Naive thymus-derived CD8-positive, alpha-beta T cell (primary cell): ENCODE data around the gene FOXR1. TPM values are rescaled to one million over a fixed set of nuclear protein-coding genes. Genes with fewer than 3 reads are reported as not detected.

Experiments
- ATAC-seq, 2 donors: fragments of 150-1000 bp; cut with Tn5 transposase in 1 of 2; sonication (Bioruptor Pico), chemical (Tn5 transposase) in 1 of 2; 1 replicate in 1 of 2; 2 replicates in 1 of 2; pipeline ENCODE4 v1.10.0; 2021; ENCODE audit warnings: mild to moderate bottlenecking in 2 of 2, moderate library complexity in 2 of 2
- POLR2A ChIA-PET: fragments of 350-600 bp; sonication (Branson Sonifier 250); formaldehyde crosslinking; loops from one replicate; lab custom pipeline; 2021; ENCODE audit warnings: antibody characterized with exemption; lab: Charles Lee
- DNase-seq, 10 donors: peaks; one replicate each; pipeline versions ENCODE4 v3.0.0 to v3.0.0-alpha.2; 2020 to 2022
- H3K27ac Mint-ChIP-seq, 10 donors: one replicate each; pipeline ENCODE4 v1.8.0; 2020 to 2022; ENCODE audit warnings: mild to moderate bottlenecking in 10 of 10, mixed read lengths in 10 of 10, moderate library complexity in 4 of 10, inconsistent platforms in 1 of 10
- H3K27me3 Mint-ChIP-seq, 5 donors: one replicate each; pipeline ENCODE4 v1.8.0; 2021 to 2022; ENCODE audit warnings: mixed read lengths in 5 of 5
- H3K36me3 Mint-ChIP-seq, 3 donors: one replicate each; pipeline ENCODE4 v1.8.0; 2020 to 2022; ENCODE audit warnings: mixed read lengths in 3 of 3, mild to moderate bottlenecking in 2 of 3, inconsistent platforms in 1 of 3
- H3K4me1 Mint-ChIP-seq, 4 donors: one replicate each; pipeline ENCODE4 v1.8.0; 2021 to 2022; ENCODE audit warnings: mixed read lengths in 4 of 4
- H3K4me3 Mint-ChIP-seq, 10 donors: one replicate each; pipeline ENCODE4 v1.8.0; 2020 to 2022; ENCODE audit warnings: mild to moderate bottlenecking in 10 of 10, mixed read lengths in 10 of 10, moderate library complexity in 6 of 10, inconsistent platforms in 1 of 10
- H3K9me3 Mint-ChIP-seq, 9 donors: one replicate each; pipeline ENCODE4 v1.8.0; 2020 to 2022; ENCODE audit warnings: mixed read lengths in 9 of 9, mild to moderate bottlenecking in 3 of 9, inconsistent platforms in 1 of 9, moderate library complexity in 1 of 9
- microRNA-seq: library from miRNA; unstranded; fragments of <30 nt; microRNA quantifications from one replicate; pipeline ENCODE4 v1.2.0, GENCODE V29; 2022; ENCODE audit warnings: borderline microRNAs expressed
- polyA plus RNA-seq, 3 donors: library from polyadenylated mRNA; unstranded; fragments of 300-500 nt; fragmentation: Illumina TruSeq; gene quantifications; one replicate each; pipeline ENCODE4 v1.2.3, GENCODE V29; 2021
- total RNA-seq, 8 experiments: library from RNA in 2 of 8; stranded (reverse) in 2 of 8; gene quantifications; one replicate each; pipeline ENCODE4 v1.2.3 and lab custom pipeline; 2021 to 2026

FOXR1 gene
- total and polyA plus RNA-seq, 5 experiments from 2014 or later = not detected

DNA sequence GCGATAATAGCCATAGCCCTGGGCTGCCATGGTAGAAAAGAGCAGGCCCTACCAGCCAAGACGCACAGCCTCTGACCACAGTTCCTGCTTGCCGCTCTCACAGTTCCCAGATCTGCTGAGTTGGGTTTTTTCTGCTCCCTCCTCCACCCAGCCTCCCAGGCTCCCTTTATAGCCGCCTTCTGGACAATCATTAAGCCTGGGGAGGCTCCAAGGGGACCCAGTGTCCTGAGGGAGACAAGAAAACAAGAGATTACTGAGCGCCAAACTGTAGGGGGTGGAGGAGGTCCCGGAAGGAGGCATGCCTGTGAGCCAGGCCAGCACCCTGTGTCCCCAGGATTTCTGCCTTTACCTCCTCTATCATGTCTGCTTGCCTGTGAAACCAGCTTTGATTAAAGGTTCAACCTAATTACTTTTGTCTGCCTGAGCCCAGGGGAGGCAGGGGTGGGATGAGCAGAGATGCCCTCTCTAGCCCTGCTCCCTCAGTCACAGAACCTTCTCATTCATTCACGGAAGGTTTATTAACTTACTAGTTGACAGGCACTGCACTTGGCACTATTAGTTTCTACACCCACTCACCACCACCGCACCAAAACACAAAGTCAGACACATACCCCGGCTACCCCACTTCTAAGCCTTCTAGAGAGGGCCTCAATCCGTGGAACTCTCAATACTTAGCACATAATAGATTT, 57.9 kb downstream of the FOXR1 start:
- DNase-seq (peak in 2 of 10 donors; percentile 19 to 23), ATAC-seq (no peak)
- Mint-ChIP-seq H3K4me1 (peaks cover 21 to 31% (median 24%) of the 10 kb centered on the region in 4 donors), H3K36me3 (peaks cover 0 to 14% (median 0%) of the 10 kb centered on the region in 3 donors), H3K27me3 (no peaks in the 10 kb centered on the region), H3K27ac (peak overlapping the region; percentile 20 to 95 (median 80)), H3K4me3 (peak overlapping the region; percentile 76 to 94 (median 90)), H3K9me3 (no peaks in the 10 kb centered on the region)
- POLR2A ChIA-PET = interaction anchor here (0.7 to 5.8 kb wide), 5 partner anchors 11 to 73 kb away, joined by 3 to 82 read pairs (median 7); partner anchors contain the start of genes CENATAC, RPS25, TRAPPC4 and VPS11

DNA sequence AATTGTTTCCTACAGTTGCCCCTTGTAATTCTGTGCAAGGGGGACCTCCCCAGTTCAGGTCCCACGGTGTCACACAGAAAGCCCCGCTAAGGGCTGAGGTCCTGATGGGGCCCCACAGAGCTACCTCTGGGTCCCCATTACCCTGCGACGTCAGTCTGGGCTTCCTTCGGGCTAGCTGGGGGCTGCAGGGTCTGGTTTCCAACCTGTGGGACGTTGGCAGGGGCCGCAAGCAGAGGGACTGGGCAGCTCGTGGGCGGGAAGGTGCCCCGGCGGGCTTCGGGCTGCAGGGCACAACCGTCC, 58.4 kb downstream of the FOXR1 start:
- peak overlapping the region; percentile 76 to 94 (median 90) for H3K4me3 Mint-ChIP-seq
- ATAC-seq = peak; percentile 1 to 6
- H3K4me1 Mint-ChIP-seq = peaks cover 20 to 26% (median 22%) of the 10 kb centered on the region in 4 donors
- H3K27ac Mint-ChIP-seq = peak overlapping the region in 9 of 10 donors; percentile 20 to 95 (median 80)
- no peaks in the 10 kb centered on the region for H3K9me3 Mint-ChIP-seq
- POLR2A ChIA-PET = interaction anchor here (0.6 to 5.8 kb wide), 9 partner anchors 11 to 91 kb away, joined by 3 to 82 read pairs (median 6); partner anchors contain the start of genes CENATAC, HINFP, HMBS and RPS25
- H3K36me3 Mint-ChIP-seq = peaks cover 0 to 9% (median 0%) of the 10 kb centered on the region in 3 donors
- no peaks in the 10 kb centered on the region for H3K27me3 Mint-ChIP-seq
- peak in 3 of 10 donors; percentile 8 to 64 (median 15) for DNase-seq

DNA sequence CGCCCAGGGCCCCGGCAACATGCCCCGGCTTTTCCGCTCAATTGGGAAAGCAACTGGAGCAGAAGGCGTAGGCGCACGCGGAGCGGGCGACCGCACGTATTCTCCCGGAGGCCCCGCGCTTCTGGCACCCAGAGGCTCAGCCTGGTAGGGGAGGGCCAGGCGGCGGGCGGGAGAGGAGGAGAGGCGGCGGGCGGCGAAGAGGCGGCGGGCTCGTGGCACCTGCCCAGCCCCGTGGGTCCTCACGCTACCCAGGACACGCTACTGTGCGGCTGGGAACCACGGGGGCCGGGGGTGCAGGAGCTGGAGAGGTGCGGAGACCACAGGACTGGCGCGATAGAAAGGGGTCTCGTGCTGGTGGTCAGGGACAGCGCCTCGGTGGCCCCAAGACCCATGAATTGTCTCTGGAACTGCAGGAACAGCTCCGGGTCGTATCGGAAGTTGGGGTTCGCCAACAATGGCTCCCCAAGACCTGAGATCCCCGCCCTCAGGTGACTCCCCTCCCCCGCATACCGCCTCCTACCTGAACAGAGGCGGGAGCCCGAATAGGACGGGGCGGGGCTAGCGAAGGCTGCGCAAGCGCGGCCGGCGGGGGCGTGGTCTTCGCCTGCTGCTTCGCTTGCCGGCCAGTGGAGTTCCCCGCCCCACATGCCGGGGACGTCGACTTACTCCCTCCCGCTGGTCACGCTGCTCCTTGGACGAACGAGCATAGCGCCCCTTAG, 58.9 kb downstream of the FOXR1 start, which contains the start of gene SLC37A4:
Gene SLC37A4, minus strand, starts transcription at position 549 of the 719 bp plus-strand sequence.
- DNase-seq (peak; percentile 96 to 99 (median 98)), ATAC-seq (peak; percentile 87 to 89)
- peak within 1 kb of the TSS; percentile 76 to 94 (median 90) for H3K4me3 Mint-ChIP-seq
- POLR2A ChIA-PET = interaction anchor here (0.6 to 5.8 kb wide), 10 partner anchors 12 to 90 kb away, joined by 3 to 82 read pairs (median 6); partner anchors contain the start of genes CENATAC, HINFP, HMBS and HYOU1
- peaks cover 16 to 22% (median 20%) of the 10 kb centered on the region in 4 donors for H3K4me1 Mint-ChIP-seq
- H3K9me3 Mint-ChIP-seq = no peaks in the 10 kb centered on the region
- H3K36me3 Mint-ChIP-seq = peaks cover 0 to 4% (median 0%) of the 10 kb centered on the region in 3 donors
- H3K27me3 Mint-ChIP-seq = no peaks in the 10 kb centered on the region
- H3K27ac Mint-ChIP-seq = peak within 1 kb of the TSS; percentile 37 to 96 (median 88)

Small RNAs within 50 kb of the gene (microRNA-seq; reads per million reads assigned to microRNA genes)
- not detected for gene MIR3656

Other genes starting within 250 kb of the FOXR1 start
- 100 to 1,000 TPM; 334 to 340 TPM for gene DDX6, start 180.6 kb upstream of the FOXR1 start, total RNA-seq
- 100 to 1,000 TPM in 2 of 3 donors, 10 to 100 TPM in 1; 82.7 to 107 (median 106) TPM for gene DDX6, start 180.6 kb upstream of the FOXR1 start, polyA plus RNA-seq
- 1 to 10 TPM; 3.2 to 3.5 TPM for gene CXCR5, start 87.9 kb upstream of the FOXR1 start, total RNA-seq
- gene CXCR5, start 87.9 kb upstream of the FOXR1 start, polyA plus RNA-seq = under 1 TPM; 0.17 to 0.63 (median 0.29) TPM
- 100 to 1,000 TPM; 283 TPM for gene BCL9L, start 45.8 kb upstream of the FOXR1 start, total RNA-seq
- 1 to 10 TPM; 3.1 to 8.7 (median 4.3) TPM for gene BCL9L, start 45.8 kb upstream of the FOXR1 start, polyA plus RNA-seq
- gene UPK2, start 15.5 kb upstream of the FOXR1 start, total RNA-seq = under 1 TPM in 1 of 2 experiments, not detected in 1; 0.52 TPM
- gene UPK2, start 15.5 kb upstream of the FOXR1 start, polyA plus RNA-seq = under 1 TPM in 1 of 3 donors, not detected in 2; 0.22 TPM
- gene CENATAC, start 26.4 kb downstream of the FOXR1 start, total RNA-seq = 100 to 1,000 TPM; 141 to 144 TPM
- 1 to 10 TPM; 6.1 to 9.1 (median 8.7) TPM for gene CENATAC, start 26.4 kb downstream of the FOXR1 start, polyA plus RNA-seq
- 1,000 to 10,000 TPM; 2,469 to 2,482 TPM for gene RPS25, start 46.6 kb downstream of the FOXR1 start, total RNA-seq
- gene RPS25, start 46.6 kb downstream of the FOXR1 start, polyA plus RNA-seq = 1,000 to 10,000 TPM; 5,252 to 6,742 (median 6,279) TPM
- gene TRAPPC4, start 47.0 kb downstream of the FOXR1 start, total RNA-seq = 100 to 1,000 TPM; 100 to 109 TPM
- 10 to 100 TPM; 73.0 to 97.6 (median 86.1) TPM for gene TRAPPC4, start 47.0 kb downstream of the FOXR1 start, polyA plus RNA-seq
- 10 to 100 TPM; 15.3 to 17.1 TPM for gene SLC37A4, start 59.1 kb downstream of the FOXR1 start, total RNA-seq
- 10 to 100 TPM in 2 of 3 donors, 1 to 10 TPM in 1; 9.7 to 12.8 (median 12.1) TPM for gene SLC37A4, start 59.1 kb downstream of the FOXR1 start, polyA plus RNA-seq
- gene HYOU1, start 85.4 kb downstream of the FOXR1 start, total RNA-seq = 10 to 100 TPM; 65.1 to 69.6 TPM
- 10 to 100 TPM; 14.1 to 17.1 (median 15.8) TPM for gene HYOU1, start 85.4 kb downstream of the FOXR1 start, polyA plus RNA-seq
- gene VPS11, start 96.1 kb downstream of the FOXR1 start, total RNA-seq = 10 to 100 TPM; 63.3 to 68.0 TPM
- 10 to 100 TPM; 43.2 to 58.4 (median 44.8) TPM for gene VPS11, start 96.1 kb downstream of the FOXR1 start, polyA plus RNA-seq
- 1 to 10 TPM; 6.9 to 8.0 TPM for gene HMBS, start 113.1 kb downstream of the FOXR1 start, total RNA-seq
- 10 to 100 TPM; 20.0 to 32.7 (median 24.3) TPM for gene HMBS, start 113.1 kb downstream of the FOXR1 start, polyA plus RNA-seq
- 10 to 100 TPM; 29.0 to 37.5 TPM for gene DPAGT1, start 130.1 kb downstream of the FOXR1 start, total RNA-seq
- 10 to 100 TPM; 28.7 to 30.8 (median 29.0) TPM for gene DPAGT1, start 130.1 kb downstream of the FOXR1 start, polyA plus RNA-seq
- gene C2CD2L, start 135.6 kb downstream of the FOXR1 start, total RNA-seq = 10 to 100 TPM; 27.0 to 27.8 TPM
- gene C2CD2L, start 135.6 kb downstream of the FOXR1 start, polyA plus RNA-seq = 1 to 10 TPM; 3.4 to 10.0 (median 4.0) TPM
- 10 to 100 TPM; 66.0 to 68.6 TPM for gene HINFP, start 149.8 kb downstream of the FOXR1 start, total RNA-seq
- gene HINFP, start 149.8 kb downstream of the FOXR1 start, polyA plus RNA-seq = 10 to 100 TPM in 1 of 3 donors, 1 to 10 TPM in 2; 7.3 to 24.9 (median 7.5) TPM
- gene ABCG4, start 177.3 kb downstream of the FOXR1 start, total RNA-seq = not detected
- gene ABCG4, start 177.3 kb downstream of the FOXR1 start, polyA plus RNA-seq = not detected
- gene NLRX1, start 197.0 kb downstream of the FOXR1 start, total RNA-seq = 10 to 100 TPM; 10.3 to 10.5 TPM
- gene NLRX1, start 197.0 kb downstream of the FOXR1 start, polyA plus RNA-seq = 10 to 100 TPM in 1 of 3 donors, 1 to 10 TPM in 2; 4.0 to 10.9 (median 7.1) TPM
- gene NHERF4, start 213.7 kb downstream of the FOXR1 start, total RNA-seq = under 1 TPM; 0.42 to 0.55 TPM
- gene NHERF4, start 213.7 kb downstream of the FOXR1 start, polyA plus RNA-seq = not detected
- 10 to 100 TPM; 46.9 to 51.6 TPM for gene CBL, start 234.6 kb downstream of the FOXR1 start, total RNA-seq
- gene CBL, start 234.6 kb downstream of the FOXR1 start, polyA plus RNA-seq = 10 to 100 TPM; 11.5 to 16.1 (median 12.2) TPM